ENCODE results near the gene FNDC3A. TPM values are rescaled to one million over a fixed set of nuclear protein-coding genes. Genes with fewer than 3 reads are reported as not detected.

FNDC3A gene
- total RNA-seq, 2 experiments from 2014 or later, result 21.1 to 21.6 TPM

- intact Hi-C loops (cut with micrococcal nuclease), result no loop called here
- no peak overlapping the region for H3K27ac Mint-ChIP-seq
- ChIA-PET POLR2A (no interaction called here), CTCF (no interaction called here)
- H3K4me1 Mint-ChIP-seq (ENCODE audit: low read depth), result peaks cover 9% of the 10 kb centered on the region
- no peaks in the 10 kb centered on the region for H3K27me3 Mint-ChIP-seq
- no peak overlapping the region for H3K4me3 Mint-ChIP-seq
- no peak for DNase-seq
- no peaks in the 10 kb centered on the region for H3K9me3 Mint-ChIP-seq
- H3K36me3 Mint-ChIP-seq, result peaks cover 21% of the 10 kb centered on the region
Measured at GRCh38 chr13:49071341-49071937, 95.7 kb downstream of the FNDC3A start.

GRCh38 chr13:49082653-49083536 is 107.2 kb downstream of the FNDC3A start:
- peaks cover 15% of the 10 kb centered on the region for H3K4me1 Mint-ChIP-seq (ENCODE audit: low read depth)
- no peak overlapping the region for H3K27ac Mint-ChIP-seq
- no peak for DNase-seq
- CTCF ChIA-PET, result no interaction called here
- peaks cover 16% of the 10 kb centered on the region for H3K36me3 Mint-ChIP-seq
- H3K9me3 Mint-ChIP-seq, result no peaks in the 10 kb centered on the region
- no peaks in the 10 kb centered on the region for H3K27me3 Mint-ChIP-seq
- intact Hi-C loops (cut with micrococcal nuclease), result no loop called here
- POLR2A ChIA-PET, result no interaction called here
- H3K4me3 Mint-ChIP-seq, result no peak overlapping the region

GRCh38 chr13:49084961-49085360 is 109.2 kb downstream of the FNDC3A start:
- H3K9me3 Mint-ChIP-seq, result no peaks in the 10 kb centered on the region
- POLR2A ChIA-PET, result no interaction called here
- H3K4me1 Mint-ChIP-seq (ENCODE audit: low read depth), result peaks cover 15% of the 10 kb centered on the region
- H3K4me3 Mint-ChIP-seq, result no peak overlapping the region
- DNase-seq, result no peak
- CTCF ChIA-PET, result no interaction called here
- intact Hi-C loops (cut with micrococcal nuclease), result loop anchor here (5.0 kb wide), 1 partner anchor 93 kb away; no protein-coding TSS in a partner anchor
- peaks cover 11% of the 10 kb centered on the region for H3K36me3 Mint-ChIP-seq
- H3K27ac Mint-ChIP-seq, result no peak overlapping the region
- H3K27me3 Mint-ChIP-seq, result no peaks in the 10 kb centered on the region

- no peak for DNase-seq
- ChIA-PET CTCF (no interaction called here), POLR2A (no interaction called here)
- Mint-ChIP-seq H3K36me3 (peaks cover 10% of the 10 kb centered on the region), H3K27ac (no peak overlapping the region), H3K9me3 (no peaks in the 10 kb centered on the region), H3K4me3 (no peak overlapping the region), H3K4me1 (ENCODE audit: low read depth) (peaks cover 12% of the 10 kb centered on the region), H3K27me3 (no peaks in the 10 kb centered on the region)
- intact Hi-C loops (cut with micrococcal nuclease), result loop anchor here (5.0 kb wide), 1 partner anchor 94 kb away; no protein-coding TSS in a partner anchor
Measured at GRCh38 chr13:49086722-49087121, 111.0 kb downstream of the FNDC3A start.

GRCh38 chr13:49093376-49093775 is 117.7 kb downstream of the FNDC3A start:
- Mint-ChIP-seq H3K9me3 (no peaks in the 10 kb centered on the region), H3K36me3 (peaks cover 6% of the 10 kb centered on the region), H3K27ac (no peak overlapping the region), H3K4me1 (ENCODE audit: low read depth) (peaks cover 13% of the 10 kb centered on the region), H3K4me3 (no peak overlapping the region), H3K27me3 (no peaks in the 10 kb centered on the region)
- CTCF ChIA-PET, result interaction anchor here (1.1 kb wide), 1 partner anchor 187 kb away, joined by 4 read pairs; no protein-coding TSS in a partner anchor
- no peak for DNase-seq
- POLR2A ChIA-PET, result no interaction called here
- intact Hi-C loops (cut with micrococcal nuclease), result loop anchor here (10.0 kb wide), 1 partner anchor 191 kb away; no protein-coding TSS in a partner anchor

GRCh38 chr13:49097374-49097773 is 121.7 kb downstream of the FNDC3A start:
- H3K4me1 Mint-ChIP-seq (ENCODE audit: low read depth), result peaks cover 19% of the 10 kb centered on the region
- intact Hi-C loops (cut with micrococcal nuclease), result loop anchor here (10.0 kb wide), 1 partner anchor 187 kb away; no protein-coding TSS in a partner anchor
- H3K27ac Mint-ChIP-seq, result no peak overlapping the region
- no peak overlapping the region for H3K4me3 Mint-ChIP-seq
- ChIA-PET CTCF (no interaction called here), POLR2A (no interaction called here)
- no peaks in the 10 kb centered on the region for H3K27me3 Mint-ChIP-seq
- peaks cover 3% of the 10 kb centered on the region for H3K36me3 Mint-ChIP-seq
- no peaks in the 10 kb centered on the region for H3K9me3 Mint-ChIP-seq
- DNase-seq, result no peak

- Mint-ChIP-seq H3K4me1 (ENCODE audit: low read depth) (peaks cover 19% of the 10 kb centered on the region), H3K4me3 (no peak overlapping the region), H3K9me3 (no peaks in the 10 kb centered on the region), H3K27ac (no peak overlapping the region), H3K36me3 (peaks cover 3% of the 10 kb centered on the region), H3K27me3 (no peaks in the 10 kb centered on the region)
- POLR2A ChIA-PET, result no interaction called here
- DNase-seq, result no peak
- CTCF ChIA-PET, result no interaction called here
- intact Hi-C loops (cut with micrococcal nuclease), result loop anchor here (10.0 kb wide), 1 partner anchor 187 kb away; no protein-coding TSS in a partner anchor
Measured at GRCh38 chr13:49098198-49098597, 122.5 kb downstream of the FNDC3A start.

- Mint-ChIP-seq H3K9me3 (no peaks in the 10 kb centered on the region), H3K27ac (no peak overlapping the region), H3K36me3 (peaks cover 3% of the 10 kb centered on the region), H3K4me3 (no peak overlapping the region), H3K27me3 (no peaks in the 10 kb centered on the region), H3K4me1 (ENCODE audit: low read depth) (peaks cover 19% of the 10 kb centered on the region)
- CTCF ChIA-PET, result interaction anchor here (0.7 kb wide), 1 partner anchor 97 kb away, joined by 3 read pairs; no protein-coding TSS in a partner anchor
- no peak for DNase-seq
- intact Hi-C loops (cut with micrococcal nuclease), result loop anchor here (10.0 kb wide), 1 partner anchor 186 kb away; no protein-coding TSS in a partner anchor
- POLR2A ChIA-PET, result no interaction called here
Measured at GRCh38 chr13:49098771-49099512, 123.2 kb downstream of the FNDC3A start.

- no peak overlapping the region for H3K4me3 Mint-ChIP-seq
- intact Hi-C loops (cut with micrococcal nuclease), result loop anchor here (10.0 kb wide), 1 partner anchor 185 kb away; no protein-coding TSS in a partner anchor
- ChIA-PET POLR2A (no interaction called here), CTCF (interaction anchor here (0.7 to 1.0 kb wide), 2 partner anchors 96 to 179 kb away, joined by 3 read pairs; no protein-coding TSS in a partner anchor)
- H3K36me3 Mint-ChIP-seq, result peaks cover 3% of the 10 kb centered on the region
- no peaks in the 10 kb centered on the region for H3K9me3 Mint-ChIP-seq
- H3K4me1 Mint-ChIP-seq (ENCODE audit: low read depth), result peaks cover 19% of the 10 kb centered on the region
- no peak for DNase-seq
- no peaks in the 10 kb centered on the region for H3K27me3 Mint-ChIP-seq
- H3K27ac Mint-ChIP-seq, result no peak overlapping the region
Measured at GRCh38 chr13:49099513-49099877, 123.8 kb downstream of the FNDC3A start.

- H3K4me3 Mint-ChIP-seq, result no peak overlapping the region
- no peaks in the 10 kb centered on the region for H3K27me3 Mint-ChIP-seq
- no peak overlapping the region for H3K27ac Mint-ChIP-seq
- no peak for DNase-seq
- intact Hi-C loops (cut with micrococcal nuclease), result no loop called here
- H3K36me3 Mint-ChIP-seq, result peaks cover 3% of the 10 kb centered on the region
- no peaks in the 10 kb centered on the region for H3K9me3 Mint-ChIP-seq
- CTCF ChIA-PET, result interaction anchor here (1.0 to 1.2 kb wide), 2 partner anchors 10 to 177 kb away, joined by 3 read pairs; no protein-coding TSS in a partner anchor
- H3K4me1 Mint-ChIP-seq (ENCODE audit: low read depth), result peaks cover 19% of the 10 kb centered on the region
- POLR2A ChIA-PET, result no interaction called here
Measured at GRCh38 chr13:49100637-49101570, 125.2 kb downstream of the FNDC3A start.

GRCh38 chr13:49108196-49108595 is 132.5 kb downstream of the FNDC3A start:
- intact Hi-C loops (cut with micrococcal nuclease), result no loop called here
- DNase-seq, result no peak

More at GRCh38 chr13:49108196-49108595, 132.5 kb downstream of the FNDC3A start:
- no peak overlapping the region for H3K4me3 Mint-ChIP-seq
- H3K4me1 Mint-ChIP-seq (ENCODE audit: low read depth), result peaks cover 11% of the 10 kb centered on the region
- H3K27me3 Mint-ChIP-seq, result no peaks in the 10 kb centered on the region
- ChIA-PET CTCF (no interaction called here), POLR2A (no interaction called here)
- no peaks in the 10 kb centered on the region for H3K36me3 Mint-ChIP-seq
- H3K9me3 Mint-ChIP-seq, result no peaks in the 10 kb centered on the region
- no peak overlapping the region for H3K27ac Mint-ChIP-seq
